Astrocyte (in vitro differentiated cells and primary cell): ENCODE measurements around the gene ZBTB1.

Experiments used
- CTCF ChIP-seq: IDR thresholded peaks from 2 replicates; pipeline ENCODE4 v1.5.1; 2011; ENCODE audit warnings: low read depth, mild to moderate bottlenecking, inconsistent platforms, low read length, moderate library complexity; ENCODE audit not compliant: insufficient read depth
- EZH2 ChIP-seq: IDR thresholded peaks from 2 replicates; pipeline ENCODE4 v1.6.1; 2012; ENCODE audit warnings: mild to moderate bottlenecking, low read length, inconsistent platforms; ENCODE audit not compliant: insufficient read depth

GRCh38 chr14:64531567-64531966, 27.0 kb downstream of the ZBTB1 start:
- no peak for TF ChIP-seq CTCF
- TF ChIP-seq EZH2: no peak
